ENCODE measurements around the gene BST2.
A peak's percentile ranks its signal among the peaks of the same experiment; 100 is the strongest.

Gene BST2

DNA sequence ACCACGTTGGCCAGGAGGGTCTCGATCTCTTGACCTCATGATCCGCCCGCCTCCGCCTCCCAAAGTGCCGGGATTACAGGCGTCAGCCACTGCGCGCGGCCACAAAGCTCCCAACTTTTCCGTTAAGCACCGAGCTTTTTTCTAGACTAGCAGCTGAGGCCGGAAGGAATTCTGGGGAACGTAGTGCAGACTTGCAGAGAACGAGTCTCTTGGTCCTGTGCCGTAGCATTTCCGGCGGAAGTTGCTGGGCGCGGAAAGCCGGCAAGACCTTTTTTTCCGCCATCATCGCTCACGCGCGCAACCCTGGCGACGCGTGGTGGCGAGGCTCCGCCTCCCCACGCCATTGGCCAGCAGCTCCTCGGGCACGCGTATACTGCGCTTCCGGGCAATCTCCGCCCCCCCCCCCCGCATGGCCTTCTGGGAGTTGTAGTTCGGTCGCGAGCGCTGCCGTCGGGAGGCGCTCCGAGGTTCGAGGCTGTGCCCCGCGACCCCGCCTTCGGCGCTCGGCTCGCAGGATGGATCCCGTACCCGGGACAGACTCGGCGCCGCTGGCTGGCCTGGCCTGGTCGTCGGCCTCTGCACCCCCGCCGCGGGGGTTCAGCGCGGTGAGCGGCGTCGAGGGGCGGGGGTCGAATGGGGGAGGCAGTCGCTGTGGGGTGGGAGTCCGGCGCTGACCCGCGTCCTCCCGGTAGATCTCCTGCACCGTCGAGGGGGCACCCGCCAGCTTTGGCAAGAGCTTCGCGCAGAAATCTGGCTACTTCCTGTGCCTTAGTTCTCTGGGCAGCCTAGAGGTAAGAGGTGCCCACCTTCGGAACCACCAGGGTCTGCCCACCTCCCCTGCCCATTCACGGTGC lies 14.4 kb upstream of the BST2 start, which contains the start of gene MVB12A:
Gene MVB12A, plus strand, starts transcription at position 427 of the 854 bp plus-strand sequence. Its CDS starts 89 bp downstream, at position 516.
- DNase-seq (ENCODE audit: low read depth, low spot score): peak; percentile 99

DNA sequence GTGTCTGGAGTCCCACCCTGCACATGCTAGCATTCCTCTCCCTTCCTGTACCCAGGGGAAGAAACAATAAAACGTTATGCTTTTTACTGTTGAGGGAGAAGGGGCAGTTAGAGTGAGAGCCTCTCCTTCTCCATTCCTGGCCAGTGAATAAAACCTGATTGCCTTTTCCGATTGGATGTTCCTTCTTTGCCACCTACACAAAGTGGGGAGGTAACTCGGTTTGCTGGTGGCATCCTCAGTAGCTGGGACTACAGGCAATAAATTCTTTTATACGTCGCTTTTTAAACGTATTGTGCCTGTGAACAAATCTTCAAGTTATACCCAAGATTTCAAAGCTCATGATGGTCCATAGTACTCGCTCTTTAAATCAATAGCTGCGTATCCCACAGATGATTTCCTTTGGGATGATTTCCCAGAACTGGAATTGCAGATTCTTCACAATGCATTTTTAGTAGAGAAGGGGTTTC lies 13.8 kb upstream of the BST2 start:
- DNase-seq (ENCODE audit: low read depth, low spot score): no peak

DNA sequence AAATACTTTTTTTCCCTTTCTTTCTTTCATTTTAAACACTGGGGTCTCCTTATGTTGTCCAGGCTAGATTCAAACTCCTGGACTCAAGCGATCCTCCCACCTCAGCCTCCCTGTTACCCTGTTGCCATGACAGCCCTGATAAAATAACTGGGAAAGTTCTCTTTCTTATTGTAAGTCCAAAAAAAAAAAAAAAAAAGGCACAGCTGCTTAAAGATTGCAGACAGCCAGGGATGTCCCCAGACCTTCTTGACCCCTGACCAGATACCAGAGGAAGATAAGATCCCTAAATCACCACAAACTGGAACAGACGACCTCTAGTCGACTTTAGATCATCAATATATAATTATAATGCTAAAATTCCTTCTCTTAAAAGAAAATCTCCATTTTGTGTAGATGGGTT lies 13.3 kb upstream of the BST2 start:
- no peak for DNase-seq (ENCODE audit: low read depth, low spot score)

DNA sequence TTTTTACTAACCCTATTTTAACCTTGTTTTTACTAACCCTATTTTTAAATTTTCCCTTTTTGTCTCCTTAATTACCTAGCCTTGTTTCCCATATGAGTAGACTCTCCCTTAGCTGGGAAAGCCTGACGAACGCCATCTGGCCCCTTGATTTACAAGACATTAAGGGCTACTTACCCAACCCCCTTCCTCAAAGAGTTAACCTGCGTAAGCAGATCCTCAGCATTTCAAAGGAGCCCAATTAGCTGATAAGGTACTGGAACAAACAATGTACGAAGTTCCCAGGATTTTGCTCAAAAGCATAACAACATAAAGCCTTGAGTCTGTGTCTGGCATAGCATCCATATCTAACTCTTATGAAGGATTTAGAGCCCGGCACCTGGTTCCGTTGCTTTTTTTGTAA lies 9.7 kb upstream of the BST2 start:
- DNase-seq (ENCODE audit: low read depth, low spot score): peak; percentile 84

DNA sequence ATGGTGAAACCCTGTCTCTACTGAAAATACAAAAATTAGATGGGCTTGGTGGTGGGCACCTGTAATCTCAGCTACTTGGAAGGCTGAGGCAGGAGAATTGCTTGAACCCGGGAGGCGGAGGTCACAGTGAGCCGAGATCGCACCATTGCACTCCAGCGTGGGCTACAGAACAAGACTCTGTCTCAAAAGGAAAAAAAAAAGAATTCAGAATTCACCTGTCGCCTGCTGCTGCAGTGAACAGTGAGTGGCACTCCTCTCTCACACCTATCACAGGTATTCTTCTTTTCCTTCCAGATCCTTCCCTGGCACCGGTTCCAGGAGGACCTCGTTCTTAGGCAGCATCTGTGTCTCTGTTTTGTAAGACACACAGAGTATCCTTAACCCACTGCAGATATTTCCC lies 8.7 kb upstream of the BST2 start:
- no peak for DNase-seq (ENCODE audit: low read depth, low spot score)

DNA sequence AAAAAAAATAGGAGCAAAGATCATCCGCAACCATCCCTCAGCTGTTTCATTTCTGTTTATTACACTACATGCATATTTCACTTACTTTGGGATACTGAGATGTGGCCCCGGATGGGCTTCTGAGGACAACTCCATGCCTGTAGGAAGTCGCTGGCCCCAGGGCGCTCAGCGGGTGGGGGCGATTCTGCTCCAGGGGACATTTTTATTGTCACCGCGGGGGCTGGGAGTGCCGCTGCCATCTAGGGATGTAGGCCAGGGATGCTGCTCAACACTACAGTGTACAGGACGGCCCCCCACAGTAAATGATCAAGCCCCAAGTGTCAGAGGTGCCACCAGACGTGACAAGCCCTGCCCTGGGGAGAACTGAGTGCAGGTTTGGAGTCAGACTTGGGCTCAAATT lies 6.4 kb upstream of the BST2 start:
- peak; percentile 80 for DNase-seq (ENCODE audit: low read depth, low spot score)

DNA sequence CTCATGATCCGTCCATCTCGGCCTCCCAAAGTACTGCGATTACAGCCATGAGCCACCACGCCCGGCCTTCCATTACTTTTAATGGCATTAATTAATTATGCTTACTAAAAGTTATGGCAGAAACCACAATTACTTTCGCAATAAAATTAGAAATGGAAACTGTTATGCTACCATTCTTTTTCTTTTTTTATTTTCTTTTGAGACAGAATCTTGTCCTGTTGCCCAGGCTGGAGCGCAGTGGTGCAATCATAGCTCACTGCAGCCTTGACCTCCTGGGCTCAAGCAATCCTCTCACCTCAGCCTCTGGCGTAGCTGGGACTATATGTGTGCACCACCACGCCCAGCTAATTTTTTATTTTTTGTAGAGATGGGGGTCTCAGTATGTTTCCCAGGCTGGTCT lies 4.6 kb upstream of the BST2 start:
- no peak for DNase-seq (ENCODE audit: low read depth, low spot score)

DNA sequence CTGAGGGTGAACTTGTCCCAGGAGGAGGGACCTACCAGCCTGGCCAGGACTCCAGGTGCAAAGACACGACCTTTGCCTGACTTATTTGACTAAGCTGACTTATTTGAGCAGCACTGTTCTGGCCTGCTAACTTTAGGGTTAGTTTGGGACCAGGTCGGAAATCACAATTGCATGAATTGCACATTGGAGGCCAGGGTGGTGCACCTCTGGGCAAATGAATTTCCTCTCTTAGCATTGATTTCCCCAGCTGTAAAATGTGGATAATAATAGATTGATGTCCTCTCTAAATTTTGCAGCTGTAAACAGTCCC lies 1.4 kb upstream of the BST2 start:
- no peak for DNase-seq (ENCODE audit: low read depth, low spot score)

DNA sequence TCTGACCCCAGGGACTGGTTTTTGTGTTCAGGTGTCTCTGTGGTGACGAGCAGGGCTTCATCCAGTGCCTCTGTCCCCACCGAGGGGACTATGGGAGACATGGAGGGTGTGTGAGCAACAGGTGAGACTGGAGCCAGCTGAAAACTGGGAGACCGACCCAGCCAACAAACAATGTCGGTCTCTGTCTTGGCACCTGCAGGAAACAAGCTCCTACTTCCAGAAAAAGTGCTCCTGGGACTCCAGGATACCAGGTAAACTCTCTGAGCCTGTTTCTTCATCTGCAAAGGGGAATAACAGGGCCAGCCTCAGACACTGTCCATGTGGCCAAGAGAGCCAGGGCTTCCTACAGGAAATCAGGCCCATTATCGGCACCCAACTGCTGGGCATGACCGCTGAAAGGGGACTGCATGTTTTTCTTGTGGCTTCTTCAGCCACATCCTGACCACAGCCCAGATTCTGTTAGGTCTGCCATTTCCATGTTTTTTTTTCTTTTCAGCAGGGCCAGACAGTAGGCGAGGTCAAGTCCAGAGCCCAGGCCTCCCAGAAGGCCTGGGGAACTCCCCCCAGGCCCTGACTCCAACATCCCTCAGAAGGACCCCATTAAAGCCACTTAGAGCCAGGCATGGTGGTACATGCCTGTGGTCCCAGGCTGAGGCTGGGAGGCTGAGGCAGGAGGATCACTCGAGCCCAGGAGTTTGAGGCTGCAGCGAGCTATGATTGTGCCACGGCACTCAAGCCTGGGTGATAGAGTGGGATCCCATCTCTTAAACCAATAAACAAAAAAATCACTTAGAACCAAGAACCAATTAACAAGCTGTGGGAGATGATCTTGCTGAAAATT lies 836 bp upstream of the BST2 start:
- no peak for DNase-seq (ENCODE audit: low read depth, low spot score)

DNA sequence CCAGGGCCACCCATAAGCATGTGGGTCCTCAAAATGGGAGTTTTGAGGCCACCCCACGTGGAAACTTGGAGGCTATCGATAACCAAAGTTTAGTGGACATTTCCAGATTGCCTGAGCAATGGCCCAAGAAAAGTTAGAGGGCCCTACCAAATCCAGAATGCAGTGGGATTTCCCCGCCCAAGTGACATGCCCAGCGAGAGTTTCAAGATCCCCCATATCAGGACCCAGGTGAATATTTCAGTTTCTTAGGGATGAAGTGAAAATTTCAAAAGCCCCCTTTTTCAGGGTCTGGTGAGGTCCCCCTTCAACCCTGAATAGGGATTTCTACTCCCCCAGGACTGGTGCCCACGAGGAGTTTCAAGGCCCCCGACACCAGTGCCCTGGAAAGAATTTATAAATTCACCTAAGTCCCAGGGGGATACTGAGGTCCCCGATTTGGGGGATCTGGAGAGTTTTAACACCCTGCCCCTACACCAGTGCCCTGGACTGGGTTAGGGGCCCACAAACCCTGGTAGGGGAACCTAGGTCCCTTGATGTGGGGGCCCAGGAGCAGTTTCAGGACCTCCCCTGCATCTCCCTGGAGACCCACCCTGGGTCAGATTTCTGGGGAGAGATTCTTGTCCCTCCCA lies 695 bp downstream of the BST2 start:
- no peak for DNase-seq (ENCODE audit: low read depth, low spot score)

DNA sequence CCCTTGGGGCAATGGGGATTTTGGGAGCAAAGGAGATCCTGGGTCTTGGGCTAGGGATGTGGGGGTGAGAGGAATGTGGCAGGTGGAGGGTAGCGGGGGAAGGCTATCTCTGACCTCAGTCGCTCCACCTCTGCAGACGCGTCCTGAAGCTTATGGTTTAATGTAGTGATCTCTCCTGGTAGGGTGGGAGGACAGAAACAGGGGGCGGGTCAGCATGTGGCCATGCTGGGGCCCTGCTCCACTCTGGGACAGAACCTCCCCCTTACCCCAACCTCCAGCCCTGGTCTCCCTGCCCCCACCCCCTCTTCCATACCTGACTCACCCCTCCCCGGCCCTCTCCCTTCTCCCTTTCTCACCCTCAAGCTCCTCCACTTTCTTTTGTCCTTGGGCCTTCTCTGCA lies 1.4 kb downstream of the BST2 start:
- no peak for DNase-seq (ENCODE audit: low read depth, low spot score)

DNA sequence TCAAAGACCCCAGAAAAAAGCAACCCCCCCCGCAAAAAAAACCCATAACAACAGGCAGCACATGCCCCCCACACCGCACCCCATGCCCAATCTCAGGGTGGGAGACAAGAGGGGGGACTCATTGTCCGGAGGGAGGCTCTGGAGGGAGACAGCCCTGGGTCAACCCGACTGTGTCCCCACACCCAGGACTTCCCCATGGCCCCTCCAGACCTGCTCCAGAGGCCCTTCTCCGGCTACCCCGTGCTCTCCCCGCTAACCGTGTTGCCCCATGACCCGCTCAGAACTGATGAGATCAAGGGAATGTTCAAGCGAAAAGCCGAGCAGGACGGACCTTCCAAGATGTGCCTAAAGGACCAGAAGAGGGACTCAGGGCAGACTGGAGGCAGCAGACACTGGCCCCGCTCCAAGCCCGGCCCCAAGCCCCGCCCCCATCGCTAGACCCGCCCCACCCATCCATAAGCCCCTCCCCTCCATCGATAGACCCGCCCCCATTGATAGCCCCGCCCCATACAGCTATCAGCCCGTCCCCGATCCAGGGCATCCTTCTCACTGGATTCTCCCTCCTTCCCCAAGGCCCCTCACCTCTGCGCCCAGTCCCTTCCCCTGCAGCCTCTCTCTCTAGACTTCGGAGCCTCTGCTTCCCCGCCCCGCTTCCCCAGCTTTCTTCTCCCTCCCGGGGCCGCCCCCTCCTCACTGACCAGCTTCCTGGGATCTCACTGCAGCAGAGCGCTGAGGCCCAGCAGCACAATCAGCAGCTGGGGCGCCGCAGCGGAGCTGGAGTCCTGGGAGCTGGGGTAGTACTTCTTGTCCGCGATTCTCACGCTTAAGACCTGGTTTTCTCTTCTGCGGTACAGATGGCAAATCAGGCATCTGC lies 2.2 kb downstream of the BST2 start:
- peak; percentile 75 for DNase-seq (ENCODE audit: low read depth, low spot score)

DNA sequence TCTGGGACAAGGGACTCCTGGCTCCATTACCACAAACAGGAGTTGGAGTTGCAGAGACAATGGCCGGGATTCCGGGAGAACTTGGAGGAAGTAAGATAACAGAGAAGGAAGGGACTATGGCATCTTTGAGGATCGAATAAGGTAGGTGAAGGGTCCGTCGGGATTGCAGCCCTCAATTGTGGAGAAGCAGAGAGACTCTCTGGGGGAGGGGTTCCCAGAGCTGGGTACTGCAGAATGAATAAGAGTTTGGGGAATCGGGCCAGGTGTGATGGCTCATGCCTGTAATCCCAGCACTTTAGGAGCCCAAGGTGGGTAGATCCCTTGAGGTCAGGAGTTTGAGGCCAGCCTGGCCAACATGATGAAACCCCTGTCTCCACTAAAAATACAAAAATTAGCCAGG lies 3.8 kb downstream of the BST2 start:
- no peak for DNase-seq (ENCODE audit: low read depth, low spot score)

DNA sequence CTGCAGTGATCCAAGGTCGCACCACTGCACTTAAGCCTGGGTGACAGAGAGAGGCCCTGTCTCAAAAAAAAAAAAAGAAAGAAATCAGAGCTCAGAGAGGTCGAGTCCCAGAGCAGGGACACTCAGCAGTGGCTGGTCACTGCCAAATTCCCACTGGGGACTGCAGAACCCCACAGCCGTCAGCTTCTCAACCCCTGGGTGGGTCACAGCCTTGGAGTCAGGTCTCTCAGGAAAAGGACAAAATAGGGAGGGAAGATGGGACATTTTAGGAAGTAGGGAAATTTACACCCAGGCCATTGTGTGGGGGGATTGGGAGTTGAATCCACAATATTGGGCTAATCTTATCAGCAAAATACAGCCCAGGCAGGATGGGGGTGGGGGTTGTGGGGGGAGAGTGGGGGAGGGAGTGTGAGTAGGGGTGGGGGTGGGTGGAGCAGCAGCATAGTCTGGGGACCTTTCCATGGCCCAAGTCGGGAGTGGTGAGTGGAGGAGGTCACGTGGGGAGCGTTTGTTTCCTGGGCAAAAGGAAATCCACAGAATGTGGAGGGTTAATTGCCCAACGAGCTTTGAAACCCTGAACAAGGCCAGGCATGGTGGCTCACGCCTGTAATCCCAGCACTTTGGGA lies 6.4 kb downstream of the BST2 start:
- no peak for DNase-seq (ENCODE audit: low read depth, low spot score)

DNA sequence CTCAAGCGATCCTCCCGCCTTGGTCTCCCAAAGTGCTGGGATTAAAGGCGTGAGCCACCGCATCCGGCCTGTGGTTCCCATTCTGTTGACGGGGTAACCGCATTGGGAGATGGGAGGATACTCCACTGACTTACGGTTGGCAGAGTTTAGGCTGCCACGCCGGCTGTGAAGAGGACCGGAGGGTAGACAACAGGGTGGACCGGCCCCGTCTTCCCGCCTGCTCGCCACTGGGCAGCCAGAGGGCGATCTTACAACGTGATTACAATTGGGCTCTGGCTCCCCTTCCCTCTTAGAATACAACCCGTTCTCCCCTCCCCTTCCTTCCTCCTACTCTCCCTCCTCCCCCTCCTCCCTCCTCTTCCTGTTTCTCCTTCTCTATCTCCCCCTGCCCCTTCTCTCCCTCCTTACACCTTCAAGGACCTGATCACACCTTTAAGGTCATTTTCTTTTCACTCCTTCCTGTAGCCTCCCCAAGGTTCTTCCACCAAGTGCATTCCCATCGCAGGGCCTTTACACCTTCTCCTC lies 10.5 kb downstream of the BST2 start:
- peak; percentile 88 for DNase-seq (ENCODE audit: low read depth, low spot score)

DNA sequence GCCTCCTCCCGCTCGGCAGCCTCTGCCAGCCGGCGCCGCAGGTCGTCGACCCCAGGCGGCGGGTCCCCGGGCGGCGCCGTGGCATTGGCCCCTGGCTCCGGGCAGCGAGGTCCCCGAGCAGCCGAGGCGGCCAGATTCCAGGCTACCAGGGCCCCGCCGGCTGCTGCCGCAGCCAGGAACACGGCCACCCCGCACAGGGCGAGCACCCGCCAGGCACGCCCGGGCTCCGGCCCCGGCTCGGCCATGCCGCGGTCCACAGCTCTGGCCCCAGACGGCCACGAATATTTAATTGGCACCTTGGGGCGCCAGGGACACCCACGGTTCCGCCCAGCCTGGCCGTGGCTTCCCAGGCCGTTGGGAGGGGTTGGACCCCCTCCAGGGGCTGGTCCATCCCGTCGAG lies 11.5 kb downstream of the BST2 start, which contains the start of gene CCDC194:
Gene CCDC194, minus strand, starts transcription at position 283 of the 400 bp plus-strand sequence. Its CDS starts 38 bp downstream, at position 245.
- no peak for DNase-seq (ENCODE audit: low read depth, low spot score)

DNA sequence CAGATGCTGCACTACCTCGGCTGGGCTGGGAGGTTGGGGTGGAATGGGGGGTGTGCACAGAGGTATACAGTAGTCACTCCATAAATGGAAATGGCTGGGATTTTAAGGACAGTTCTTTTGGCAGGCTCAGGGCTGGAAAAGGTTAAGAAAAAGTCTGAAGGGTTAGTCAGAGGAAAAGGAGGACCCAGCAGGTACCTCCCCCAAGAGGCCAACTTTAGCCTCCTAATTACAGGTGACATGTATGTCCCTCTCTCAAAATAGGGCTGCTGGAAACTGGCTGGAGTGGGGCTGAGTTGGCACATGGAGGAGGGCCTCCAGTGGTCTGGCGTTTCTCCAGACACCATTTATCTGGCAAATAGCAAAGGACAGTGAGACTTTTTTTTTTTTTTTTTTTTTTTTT lies 12.4 kb downstream of the BST2 start:
- no peak for DNase-seq (ENCODE audit: low read depth, low spot score)

DNA sequence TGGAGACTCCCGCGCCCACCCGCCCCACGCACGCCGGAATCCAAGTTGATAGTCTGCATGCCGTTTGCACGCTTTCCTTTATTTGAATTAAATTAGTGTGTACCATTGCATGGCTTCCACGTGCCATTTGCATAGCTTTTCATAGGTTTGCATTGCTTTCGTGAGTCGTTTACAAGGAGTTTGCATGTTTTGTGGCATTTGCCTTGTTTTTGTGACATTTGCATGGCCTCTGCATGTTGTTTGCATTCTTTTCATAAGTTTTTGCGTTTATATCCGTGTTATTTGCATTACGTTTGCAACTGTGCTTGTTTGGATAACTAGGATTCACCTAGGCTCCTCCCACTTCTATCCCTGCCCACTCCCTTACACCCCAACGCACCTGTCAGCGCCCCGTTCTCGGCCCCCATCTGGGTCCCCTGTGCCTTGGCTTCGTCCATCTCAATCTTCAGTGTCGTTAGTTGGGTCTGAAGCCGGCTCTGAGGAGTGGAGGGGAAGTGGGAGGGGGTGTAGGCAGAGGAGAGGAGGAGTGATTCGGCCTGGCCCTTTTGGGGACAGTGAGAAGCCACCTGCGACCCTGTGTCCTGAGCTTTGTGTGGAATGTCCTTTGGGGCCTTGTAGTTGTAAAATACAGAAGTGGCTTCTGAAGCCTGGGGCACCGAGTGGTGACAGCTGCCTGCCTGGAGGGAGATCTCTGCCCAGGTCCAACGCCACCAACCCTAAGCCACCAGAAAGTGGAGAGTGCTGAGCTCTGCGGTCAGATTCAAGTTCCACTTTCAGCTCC lies 13.9 kb downstream of the BST2 start:
- DNase-seq (ENCODE audit: low read depth, low spot score): no peak

DNA sequence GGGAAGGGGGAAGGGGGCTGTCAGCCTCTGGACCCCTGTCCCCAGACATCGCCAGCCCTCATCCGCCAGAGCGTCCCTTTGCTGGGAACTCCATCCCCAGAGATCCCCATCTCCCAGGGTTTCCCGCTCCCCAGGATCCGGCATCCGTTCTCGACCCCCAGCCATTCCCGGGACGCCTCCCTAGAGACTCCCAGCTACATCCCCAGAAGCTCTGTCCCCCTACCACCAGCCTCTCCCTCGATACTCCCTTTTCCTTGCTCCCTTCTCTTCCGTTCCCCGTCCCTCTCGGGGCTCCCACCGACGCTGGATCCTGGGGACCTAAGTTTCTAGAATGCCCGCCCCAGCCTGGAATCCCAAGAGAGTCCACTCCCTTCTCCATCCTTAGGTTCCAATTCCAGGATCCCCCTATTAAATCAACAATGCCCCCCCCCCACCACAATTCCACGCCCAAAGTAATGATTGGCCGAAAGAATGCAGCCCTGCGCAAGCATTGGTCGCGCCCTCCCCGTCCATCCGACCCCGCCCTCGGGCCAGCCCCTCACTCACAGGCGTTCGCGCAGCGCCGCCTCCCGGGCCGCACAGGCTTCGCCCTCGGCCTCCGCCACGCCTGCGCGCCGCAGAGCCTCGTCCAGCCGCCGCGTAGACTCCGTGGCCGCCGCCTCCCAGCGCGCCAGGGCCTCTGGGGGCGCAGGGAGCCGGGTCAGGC lies 14.6 kb downstream of the BST2 start:
- peak; percentile 93 for DNase-seq (ENCODE audit: low read depth, low spot score)

Data from ELF-1 (cell line).